GM12878 (cell line): ENCODE results near the gene ARHGAP26. TPM values are rescaled to one million over a fixed set of nuclear protein-coding genes. Genes with fewer than 3 reads are reported as not detected.
A peak's percentile ranks its signal among the peaks of the same experiment; 100 is the strongest.

Experiments
- ATAC-seq: fragments of 200-7000 bp; cut with Tn5 transposase; 3 replicates; pipeline ENCODE4 v1.9.1; 2020; ENCODE audit warnings: mild to moderate bottlenecking, moderate library complexity
- BruUV-seq: library from RNA; stranded (reverse); fragments of 400-500 nt; replicated peaks from 2 replicates; lab custom pipeline; 2021; lab: Mats Ljungman, UMichigan
- CTCF ChIA-PET: fragments of 300-600 bp; sonication (Branson Sonifier 250); formaldehyde crosslinking; extraction: SDS; loops from one replicate; lab custom pipeline; 2021; ENCODE audit warnings: inconsistent platforms; lab: Yijun Ruan, JAX
- POLR2A ChIA-PET: fragments of 350-600 bp; formaldehyde crosslinking; extraction: SDS; loops from one replicate; lab custom pipeline; 2021; ENCODE audit warnings: inconsistent platforms; lab: Charles Lee
- RAD21 ChIA-PET: fragments of 300-600 bp; sonication (Branson Sonifier 250); formaldehyde crosslinking; loops from one replicate; lab custom pipeline; 2023; ENCODE audit warnings: antibody characterized with exemption; ENCODE audit not compliant: unreplicated experiment; lab: Charles Lee
- SMC1A ChIA-PET: fragments of 300-600 bp; sonication (Branson Sonifier 250); formaldehyde crosslinking; loops from one replicate; lab custom pipeline; 2023; ENCODE audit not compliant: unreplicated experiment, uncharacterized antibody; lab: Charles Lee
- DNase-seq: peaks from one replicate; pipeline ENCODE4 v3.0.0-alpha.2; 2011; ENCODE audit warnings: low read depth, low spot score
- FAIRE-seq: peaks from 3 replicates; lab custom pipeline; 2011; peaks lifted over from hg19 to GRCh38; lab: Jason Lieb, UNC
- H2AFZ ChIP-seq: 2 replicates; pipeline ENCODE4 v1.6.0; 2011; ENCODE audit warnings: low read depth, low read length, control low read depth; ENCODE audit not compliant: control insufficient read depth
- H3K27ac ChIP-seq: 2 replicates; pipeline ENCODE4 v1.5.1; 2011; ENCODE audit warnings: control low read depth; ENCODE audit not compliant: control insufficient read depth, insufficient read depth
- H3K27me3 ChIP-seq, 2 experiments: replicated peaks in 1 of 2; 2 replicates each; pipeline versions ENCODE4 v1.6.0 to v1.6.1; 2011; ENCODE audit warnings: low read length in 1 of 2; ENCODE audit not compliant: control insufficient read depth in 2 of 2, insufficient read depth in 2 of 2
- H3K36me3 ChIP-seq, 2 experiments: 2 replicates each; pipeline ENCODE4 v1.5.1; 2011; ENCODE audit warnings: low read length in 1 of 2; ENCODE audit not compliant: control insufficient read depth in 2 of 2, insufficient read depth in 2 of 2
- H3K4me1 ChIP-seq: 2 replicates; pipeline ENCODE4 v1.6.1; 2011; ENCODE audit warnings: mild to moderate bottlenecking, low read length, moderate library complexity, mixed read lengths; ENCODE audit not compliant: control insufficient read depth, insufficient read depth
- H3K4me2 ChIP-seq: 2 replicates; pipeline ENCODE4 v1.6.0; 2011; ENCODE audit warnings: control low read depth; ENCODE audit not compliant: control insufficient read depth, insufficient read depth
- H3K4me3 ChIP-seq: fragments of 200-600 bp; sonication (generic); 2 replicates; pipeline ENCODE4 v1.5.1; 2016
- H3K79me2 ChIP-seq: 2 replicates; pipeline ENCODE4 v1.6.0; 2011; ENCODE audit warnings: low read length; ENCODE audit not compliant: control insufficient read depth, insufficient read depth
- H3K9ac ChIP-seq: 2 replicates; pipeline ENCODE4 v1.8.0; 2011; ENCODE audit warnings: low read length, control low read depth, mixed read lengths; ENCODE audit not compliant: control insufficient read depth, insufficient read depth
- H3K9me3 ChIP-seq: replicated peaks from 3 replicates; pipeline ENCODE4 v1.5.1; 2011; ENCODE audit warnings: mild to moderate bottlenecking, low read length; ENCODE audit not compliant: control insufficient read depth, insufficient read depth
- H4K20me1 ChIP-seq: 2 replicates; pipeline ENCODE4 v1.6.0; 2011; ENCODE audit not compliant: control insufficient read depth, insufficient read depth
- DPF2 ChIP-seq: fragments of 450-650 bp; IDR thresholded peaks from 2 replicates; pipeline ENCODE4 v1.6.1; 2017; ENCODE audit warnings: mild to moderate bottlenecking
- MEF2A ChIP-seq: IDR thresholded peaks from 2 replicates; pipeline ENCODE4 v1.6.1; 2011; ENCODE audit warnings: low read depth, mild to moderate bottlenecking, low read length, moderate library complexity; ENCODE audit not compliant: insufficient read depth
- MTA2 ChIP-seq: fragments of 450-650 bp; IDR thresholded peaks from 2 replicates; pipeline ENCODE4 v1.6.1; 2016; ENCODE audit warnings: low read depth, mild to moderate bottlenecking, moderate library complexity
- PRDM15 ChIP-seq: fragments of 450-650 bp; formaldehyde crosslinking; IDR thresholded peaks from 2 replicates; pipeline ENCODE4 v1.4.0; 2020; ENCODE audit warnings: mild to moderate bottlenecking, moderate library complexity
- RUNX3 ChIP-seq: IDR thresholded peaks from 2 replicates; pipeline ENCODE4 v1.6.1; 2012; ENCODE audit warnings: low read length, inconsistent platforms
- ZBTB11 ChIP-seq: fragments of 450-650 bp; formaldehyde crosslinking; IDR thresholded peaks from 2 replicates; pipeline ENCODE4 v1.5.0; 2022; ENCODE audit warnings: mild to moderate bottlenecking, missing genetic modification characterization
- ZNF622 ChIP-seq: fragments of 450-650 bp; IDR thresholded peaks from 2 replicates; pipeline ENCODE4 v1.6.1; 2017; ENCODE audit warnings: mild to moderate bottlenecking, inconsistent platforms
- WGBS: methylation state at CpG from one replicate; pipeline ENCODE4 v1.1.6; 2016; ENCODE audit warnings: low lambda C conversion rate; ENCODE audit not compliant: insufficient replicate concordance, insufficient coverage; ENCODE audit errors: missing lambda C conversion rate; 5-methylcytosine and 5-hydroxymethylcytosine counted together
- in situ Hi-C: fragments of 300-500 bp; cut with MboI; formaldehyde crosslinking; loops from 9 replicates; pipeline ENCODE4 v1.14.3; 2018; ENCODE audit warnings: mixed read lengths
- intact Hi-C: fragments of 100-400 bp; cut with micrococcal nuclease; formaldehyde crosslinking; loops from one replicate; pipeline ENCODE4 v1.14.2; 2022; ENCODE audit not compliant: unreplicated experiment
- polyA plus RNA-seq, 11 experiments: library from polyadenylated mRNA; depleted of rRNA in 4 of 11; unstranded in 6 of 11; stranded (reverse) in 5 of 11; fragments of >200 nt; fragmentation: Nextera tagmentation in 4 of 11; fragmentation: Illumina TruSeq in 1 of 11; extraction: Ambion mirVana in 4 of 11; extraction: Trizol in 1 of 11; gene quantifications; 1 replicate in 1 of 11; 2 replicates in 10 of 11; pipeline versions ENCODE4 v1.2.1 to v1.2.3, GENCODE V29; 2011 to 2016; ENCODE audit warnings: inconsistent platforms in 2 of 11, missing spikeins in 2 of 11, low read depth in 1 of 11
- total RNA-seq, 4 experiments: library from RNA; depleted of rRNA in 3 of 4; stranded (reverse); fragments of >200 nt in 3 of 4; fragmentation: Illumina TruSeq in 1 of 4; extraction: Trizol in 1 of 4; gene quantifications; 2 replicates each; pipeline versions ENCODE4 v1.2.1 to v1.2.3, GENCODE V29; 2013 to 2021
- TF ChIP-seq, protein P1 (sequence below): fragments of 150-350 bp; IDR thresholded peaks from 2 replicates; pipeline ENCODE4 v1.6.1; 2016; ENCODE audit warnings: low read depth, low read length

Gene ARHGAP26
- total and polyA plus RNA-seq, 10 of the 15 experiments (the other 5 are each of a cell fraction or from before 2014, with no cell fraction given): 9.4 to 41.5 (median 19.3) TPM

DNA sequence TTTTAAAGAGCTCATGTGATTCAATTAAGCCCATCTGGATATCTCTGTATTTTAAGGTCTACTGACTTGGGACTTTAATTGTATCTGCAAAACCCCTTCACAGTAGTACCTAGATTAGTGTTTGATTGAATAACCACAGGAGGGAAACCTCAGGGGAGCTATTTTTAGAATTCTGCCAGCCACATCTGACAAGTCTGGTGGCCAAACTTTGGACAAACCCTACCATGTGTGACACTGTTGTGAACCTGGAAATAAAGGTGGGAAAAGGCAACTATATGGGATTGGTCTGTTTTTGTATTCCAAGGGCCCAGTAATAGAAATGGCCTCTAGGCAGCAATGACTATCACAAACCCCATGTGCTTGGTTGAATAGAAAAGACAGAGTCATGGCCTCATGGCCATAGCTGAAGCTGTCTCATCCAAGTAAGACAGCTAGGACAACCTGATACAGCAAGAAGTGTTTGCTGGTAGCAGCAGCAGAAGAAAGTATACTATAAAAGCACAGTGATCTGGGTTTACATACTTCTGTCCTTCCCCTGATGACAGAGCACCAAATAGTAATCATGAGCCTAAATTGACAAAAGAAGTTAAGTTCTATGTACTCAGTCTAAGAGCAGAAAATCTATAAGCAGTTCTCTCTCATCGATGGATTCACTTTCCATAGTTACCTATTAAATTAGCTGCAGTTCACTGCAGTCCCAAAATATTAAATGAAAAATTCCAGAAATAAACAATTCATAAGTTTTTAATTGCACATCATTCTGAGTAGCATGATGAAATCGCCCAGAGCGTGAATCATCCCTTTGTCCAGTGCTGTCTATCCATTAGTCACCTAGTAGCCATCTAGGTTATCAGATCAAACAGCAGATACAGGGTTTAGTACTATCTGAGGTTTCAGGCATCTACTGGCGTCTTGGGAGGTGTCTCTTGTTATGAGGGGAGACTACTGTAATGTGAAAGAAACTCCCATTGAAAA is 189.8 kb downstream of the ARHGAP26 start (continued):
- TF ChIP-seq, protein P1, sequence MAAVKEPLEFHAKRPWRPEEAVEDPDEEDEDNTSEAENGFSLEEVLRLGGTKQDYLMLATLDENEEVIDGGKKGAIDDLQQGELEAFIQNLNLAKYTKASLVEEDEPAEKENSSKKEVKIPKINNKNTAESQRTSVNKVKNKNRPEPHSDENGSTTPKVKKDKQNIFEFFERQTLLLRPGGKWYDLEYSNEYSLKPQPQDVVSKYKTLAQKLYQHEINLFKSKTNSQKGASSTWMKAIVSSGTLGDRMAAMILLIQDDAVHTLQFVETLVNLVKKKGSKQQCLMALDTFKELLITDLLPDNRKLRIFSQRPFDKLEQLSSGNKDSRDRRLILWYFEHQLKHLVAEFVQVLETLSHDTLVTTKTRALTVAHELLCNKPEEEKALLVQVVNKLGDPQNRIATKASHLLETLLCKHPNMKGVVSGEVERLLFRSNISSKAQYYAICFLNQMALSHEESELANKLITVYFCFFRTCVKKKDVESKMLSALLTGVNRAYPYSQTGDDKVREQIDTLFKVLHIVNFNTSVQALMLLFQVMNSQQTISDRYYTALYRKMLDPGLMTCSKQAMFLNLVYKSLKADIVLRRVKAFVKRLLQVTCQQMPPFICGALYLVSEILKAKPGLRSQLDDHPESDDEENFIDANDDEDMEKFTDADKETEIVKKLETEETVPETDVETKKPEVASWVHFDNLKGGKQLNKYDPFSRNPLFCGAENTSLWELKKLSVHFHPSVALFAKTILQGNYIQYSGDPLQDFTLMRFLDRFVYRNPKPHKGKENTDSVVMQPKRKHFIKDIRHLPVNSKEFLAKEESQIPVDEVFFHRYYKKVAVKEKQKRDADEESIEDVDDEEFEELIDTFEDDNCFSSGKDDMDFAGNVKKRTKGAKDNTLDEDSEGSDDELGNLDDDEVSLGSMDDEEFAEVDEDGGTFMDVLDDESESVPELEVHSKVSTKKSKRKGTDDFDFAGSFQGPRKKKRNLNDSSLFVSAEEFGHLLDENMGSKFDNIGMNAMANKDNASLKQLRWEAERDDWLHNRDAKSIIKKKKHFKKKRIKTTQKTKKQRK: no peak
- peak; percentile 79 for TF ChIP-seq RUNX3
- 0 out of 2 replicates have a peak, but pooled peaks have one; percentile 26 for TF ChIP-seq DPF2
- TF ChIP-seq MEF2A: peak; percentile 60; the same call in 1 of the 2 replicates
- TF ChIP-seq MTA2: peak; percentile 63
- TF ChIP-seq, all 136 proteins: peak for 13

GRCh38 chr5:142961440-142962173 is 191.4 kb downstream of the ARHGAP26 start:
- WGBS: 94% methylated on average over 5 of the region's 5 CpGs
- DNase-seq (no peak), FAIRE-seq (no peak), ATAC-seq (no peak)
- intact Hi-C loops: no loop called here
- in situ Hi-C loops: no loop called here
- ChIA-PET RAD21 (interaction anchor here (0.9 kb wide), 1 partner anchor 38 kb away, joined by 3 read pairs; no protein-coding TSS in a partner anchor), POLR2A (no interaction called here), CTCF (interaction anchor here (1.2 to 5.3 kb wide), 4 partner anchors 27 to 40 kb away, joined by 3 to 37 read pairs (median 10); no protein-coding TSS in a partner anchor), SMC1A (interaction anchor here (1.0 to 1.3 kb wide), 4 partner anchors 35 to 354 kb away, joined by 3 to 4 read pairs (median 4); no protein-coding TSS in a partner anchor)
- H2AFZ ChIP-seq: no peak overlapping the region
- no peaks in the 10 kb centered on the region for H3K27me3 ChIP-seq
- no peaks in the 10 kb centered on the region for H4K20me1 ChIP-seq
- BruUV-seq: no TSS peak
- no peaks in the 10 kb centered on the region for H3K79me2 ChIP-seq
- no peak overlapping the region for H3K9ac ChIP-seq
- no peaks in the 10 kb centered on the region for H3K36me3 ChIP-seq
- no peak overlapping the region for H3K4me3 ChIP-seq
- peaks cover 5% of the 10 kb centered on the region; the same call in 1 of the 2 replicates for H3K4me1 ChIP-seq
- H3K27ac ChIP-seq: no peak overlapping the region
- H3K9me3 ChIP-seq: no peaks in the 10 kb centered on the region; the same call in 2 of the 3 replicates
- no peak overlapping the region for H3K4me2 ChIP-seq
- no peak for TF ChIP-seq ZNF622
- TF ChIP-seq ZBTB11 (CRISPR knock-in tag): no peak
- no peak for TF ChIP-seq PRDM15 (CRISPR knock-in tag)
